Keratinocyte (primary cell): ENCODE results near the gene CX3CR1.

Experiments
- CTCF ChIP-seq, 3 experiments: IDR thresholded peaks in 1 of 3; conservative IDR thresholded peaks in 1 of 3; optimal IDR thresholded peaks in 1 of 3; 2 replicates in 2 of 3; 3 replicates in 1 of 3; pipeline versions ENCODE3 to v1.5.1; 2011; ENCODE audit warnings: low read length in 3 of 3, mild to moderate bottlenecking in 3 of 3, moderate library complexity in 2 of 3, control low read depth in 1 of 3, inconsistent platforms in 1 of 3; ENCODE audit not compliant: insufficient read depth in 2 of 3; ENCODE audit errors: extremely low read depth in 1 of 3
- EZH2 ChIP-seq: IDR thresholded peaks from one replicate; pipeline ENCODE4 v1.6.1; 2012; ENCODE audit warnings: inconsistent platforms, mild to moderate bottlenecking, low read length, moderate library complexity

GRCh38 chr3:39221141-39221530 lies 58.7 kb downstream of the CX3CR1 start:
- no peak for TF ChIP-seq CTCF (optimal IDR thresholded peaks at IDR 0.05 in 1 of 3, IDR thresholded peaks at IDR 0.05 in 1 of 3, conservative IDR thresholded peaks at IDR 0.05 in 1 of 3; ENCODE audit: extremely low read depth in 1 of 3, insufficient read depth in 2 of 3, low read length in 3 of 3)
- TF ChIP-seq EZH2 = no peak
